A673 (cell line): Measurements from ENCODE around the gene TENM4. TPM values are rescaled to one million over a fixed set of nuclear protein-coding genes. Genes with fewer than 3 reads are reported as not detected.

ENCODE experiments used
- BruUV-seq: library from RNA; stranded (reverse); fragments of 400-500 nt; replicated peaks from 2 replicates; lab custom pipeline; 2021; lab: Mats Ljungman, UMichigan
- CTCF ChIA-PET: fragments of 300-600 bp; sonication (Branson Sonifier 250); formaldehyde crosslinking; loops from one replicate; lab custom pipeline; 2022; ENCODE audit warnings: antibody characterized with exemption; lab: Charles Lee
- POLR2A ChIA-PET: fragments of 300-600 bp; sonication (Branson Sonifier 250); formaldehyde crosslinking; loops from one replicate; lab custom pipeline; 2022; ENCODE audit warnings: antibody characterized with exemption; ENCODE audit not compliant: low non-redundant PET; lab: Charles Lee
- DNase-seq: peaks from one replicate; pipeline ENCODE4 v3.0.0-alpha.2; 2015; ENCODE audit warnings: low spot score
- H3K27ac ChIP-seq: fragments of 200-600 bp; sonication (generic); 2 replicates; pipeline ENCODE4 v1.5.1; 2016; ENCODE audit warnings: mixed run types, low read depth, mild to moderate bottlenecking, mixed read lengths, antibody characterized with exemption, low read length; ENCODE audit not compliant: poor library complexity, severe bottlenecking
- H3K27me3 ChIP-seq: fragments of 200-600 bp; sonication (generic); replicated peaks from 2 replicates; pipeline ENCODE4 v1.6.1; 2017; ENCODE audit warnings: mixed run types, low read depth, mild to moderate bottlenecking, mixed read lengths, antibody characterized with exemption, low read length; ENCODE audit not compliant: insufficient read depth, poor library complexity
- H3K36me3 ChIP-seq: fragments of 200-600 bp; sonication (generic); 2 replicates; pipeline ENCODE4 v1.6.1; 2016; ENCODE audit warnings: mixed run types, mild to moderate bottlenecking, mixed read lengths, antibody characterized with exemption, low read length; ENCODE audit not compliant: insufficient read depth, poor library complexity, severe bottlenecking
- H3K4me1 ChIP-seq: fragments of 200-600 bp; sonication (generic); 2 replicates; pipeline ENCODE4 v1.6.1; 2017; ENCODE audit warnings: mixed run types, mild to moderate bottlenecking, mixed read lengths, antibody characterized with exemption, low read length; ENCODE audit not compliant: insufficient read depth, poor library complexity, severe bottlenecking
- H3K4me3 ChIP-seq: fragments of 200-600 bp; sonication (generic); 2 replicates; pipeline ENCODE4 v1.5.1; 2016; ENCODE audit warnings: low read depth, mixed run types, mild to moderate bottlenecking, mixed read lengths, low read length; ENCODE audit not compliant: poor library complexity, severe bottlenecking
- H3K9me3 ChIP-seq: fragments of 200-600 bp; sonication (generic); 2 replicates; pipeline ENCODE4 v1.6.1; 2016; ENCODE audit warnings: mixed run types, low read depth, mild to moderate bottlenecking, mixed read lengths, antibody characterized with exemption, low read length; ENCODE audit not compliant: poor library complexity, severe bottlenecking
- EZH2 ChIP-seq: fragments of 200-600 bp; sonication (generic); IDR thresholded peaks from 2 replicates; pipeline ENCODE4 v1.6.1; 2017; ENCODE audit warnings: borderline replicate concordance, low read depth, mild to moderate bottlenecking, mixed read lengths, antibody characterized with exemption, low read length; ENCODE audit not compliant: poor library complexity, severe bottlenecking
- intact Hi-C: fragments of 100-400 bp; cut with micrococcal nuclease; formaldehyde crosslinking; loops from one replicate; pipeline ENCODE4 v1.10.0; 2022; ENCODE audit not compliant: unreplicated experiment
- total RNA-seq: library from RNA; stranded (reverse); gene quantifications from 2 replicates; pipeline ENCODE4 v1.2.3, GENCODE V29; 2021
- TF ChIP-seq, protein P1 (sequence below): fragments of 300-800, 200-600 bp; sonication (generic); conservative IDR thresholded peaks from 2 replicates; pipeline ENCODE4 v1.5.1; 2017; ENCODE audit warnings: low read depth, mild to moderate bottlenecking, antibody characterized with exemption, low read length, moderate library complexity, mixed read lengths

Gene TENM4
- total RNA-seq, 1 experiment from 2014 or later, result 0.11 TPM

DNA sequence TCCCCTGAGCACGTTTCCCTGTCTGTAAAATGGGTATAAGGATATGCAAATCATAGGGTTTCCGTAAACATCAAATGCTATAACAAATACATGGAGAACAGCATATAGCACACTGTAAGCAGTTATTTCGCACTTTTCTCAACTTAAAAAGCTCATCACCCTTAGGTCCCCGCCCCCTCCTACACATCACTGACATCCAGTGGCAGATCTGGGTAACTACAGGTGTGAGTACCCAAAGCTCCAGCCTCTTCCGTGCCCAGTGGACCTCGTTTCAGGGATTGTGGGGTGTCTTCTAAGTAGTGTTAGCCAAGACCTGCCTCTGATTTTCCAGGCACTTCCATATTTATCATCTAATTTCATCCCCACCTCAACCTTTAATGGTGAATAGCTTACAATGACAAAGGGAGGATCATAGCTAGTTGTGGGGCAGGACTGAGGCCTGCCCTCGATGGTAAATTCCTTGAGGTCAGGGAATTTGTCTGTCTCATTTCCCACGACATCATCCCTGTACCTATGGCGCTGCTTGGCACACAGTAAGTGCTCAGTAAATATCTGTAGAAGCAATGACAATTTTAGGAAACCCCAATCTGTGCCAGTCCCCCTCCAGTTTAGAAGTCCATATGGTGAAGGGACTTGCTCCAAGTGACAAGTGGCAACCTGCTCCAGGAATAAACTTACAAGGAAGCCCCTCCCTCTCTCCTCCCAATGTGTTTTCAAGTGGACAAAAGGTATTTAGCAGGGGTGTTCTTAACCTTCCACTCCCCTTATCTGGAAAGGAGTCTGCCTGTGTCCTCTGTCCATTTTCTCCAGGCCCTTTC, 340.5 kb downstream of the TENM4 start:
- TF ChIP-seq EZH2, result no peak
- TF ChIP-seq, protein P1, sequence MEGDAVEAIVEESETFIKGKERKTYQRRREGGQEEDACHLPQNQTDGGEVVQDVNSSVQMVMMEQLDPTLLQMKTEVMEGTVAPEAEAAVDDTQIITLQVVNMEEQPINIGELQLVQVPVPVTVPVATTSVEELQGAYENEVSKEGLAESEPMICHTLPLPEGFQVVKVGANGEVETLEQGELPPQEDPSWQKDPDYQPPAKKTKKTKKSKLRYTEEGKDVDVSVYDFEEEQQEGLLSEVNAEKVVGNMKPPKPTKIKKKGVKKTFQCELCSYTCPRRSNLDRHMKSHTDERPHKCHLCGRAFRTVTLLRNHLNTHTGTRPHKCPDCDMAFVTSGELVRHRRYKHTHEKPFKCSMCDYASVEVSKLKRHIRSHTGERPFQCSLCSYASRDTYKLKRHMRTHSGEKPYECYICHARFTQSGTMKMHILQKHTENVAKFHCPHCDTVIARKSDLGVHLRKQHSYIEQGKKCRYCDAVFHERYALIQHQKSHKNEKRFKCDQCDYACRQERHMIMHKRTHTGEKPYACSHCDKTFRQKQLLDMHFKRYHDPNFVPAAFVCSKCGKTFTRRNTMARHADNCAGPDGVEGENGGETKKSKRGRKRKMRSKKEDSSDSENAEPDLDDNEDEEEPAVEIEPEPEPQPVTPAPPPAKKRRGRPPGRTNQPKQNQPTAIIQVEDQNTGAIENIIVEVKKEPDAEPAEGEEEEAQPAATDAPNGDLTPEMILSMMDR, result peak; percentile 85
- ChIA-PET CTCF (interaction anchor here (0.6 to 1.5 kb wide), 10 partner anchors 13 to 455 kb away, joined by 3 to 35 read pairs (median 4); no protein-coding TSS in a partner anchor), POLR2A (no interaction called here)
- no peak overlapping the region for H3K4me3 ChIP-seq
- intact Hi-C loops, result loop anchor here (5.0 kb wide), 1 partner anchor 453 kb away; no protein-coding TSS in a partner anchor
- no peaks in the 10 kb centered on the region for H3K9me3 ChIP-seq
- peaks cover 3% of the 10 kb centered on the region for H3K27me3 ChIP-seq
- no peaks in the 10 kb centered on the region for H3K4me1 ChIP-seq
- DNase-seq, result peak; percentile 75
- H3K27ac ChIP-seq, result no peak overlapping the region
- BruUV-seq, result no TSS peak
- H3K36me3 ChIP-seq, result no peaks in the 10 kb centered on the region

DNA sequence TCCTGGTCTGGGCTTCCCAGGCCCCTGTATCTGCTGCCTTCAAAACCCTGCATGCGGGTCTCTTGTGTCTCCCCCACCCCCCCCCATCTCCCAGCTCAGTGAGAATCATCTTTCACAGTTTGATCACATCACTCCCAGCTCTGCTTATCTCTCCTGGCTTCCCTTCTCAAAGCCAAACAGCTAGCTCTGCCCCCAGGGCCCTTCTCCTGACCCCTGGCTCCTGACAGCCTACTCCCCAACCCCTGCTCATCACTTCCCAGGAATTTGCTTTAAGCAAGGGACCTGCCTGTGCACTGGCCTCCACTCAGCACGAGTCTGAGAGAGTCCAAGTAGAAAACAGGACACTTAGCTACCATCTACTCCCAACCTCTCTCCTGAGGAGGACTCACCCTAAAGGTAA, 342.7 kb downstream of the TENM4 start:
- peaks cover 3% of the 10 kb centered on the region for H3K27me3 ChIP-seq
- ChIA-PET CTCF (interaction anchor here (0.7 kb wide), 1 partner anchor 451 kb away, joined by 7 read pairs; no protein-coding TSS in a partner anchor), POLR2A (no interaction called here)
- no peak overlapping the region for H3K4me3 ChIP-seq
- intact Hi-C loops, result no loop called here
- H3K36me3 ChIP-seq, result no peaks in the 10 kb centered on the region
- BruUV-seq, result no TSS peak
- TF ChIP-seq, protein P1, result no peak
- TF ChIP-seq EZH2, result no peak
- DNase-seq, result no peak
- H3K27ac ChIP-seq, result no peak overlapping the region
- H3K4me1 ChIP-seq, result no peaks in the 10 kb centered on the region
- H3K9me3 ChIP-seq, result no peaks in the 10 kb centered on the region

DNA sequence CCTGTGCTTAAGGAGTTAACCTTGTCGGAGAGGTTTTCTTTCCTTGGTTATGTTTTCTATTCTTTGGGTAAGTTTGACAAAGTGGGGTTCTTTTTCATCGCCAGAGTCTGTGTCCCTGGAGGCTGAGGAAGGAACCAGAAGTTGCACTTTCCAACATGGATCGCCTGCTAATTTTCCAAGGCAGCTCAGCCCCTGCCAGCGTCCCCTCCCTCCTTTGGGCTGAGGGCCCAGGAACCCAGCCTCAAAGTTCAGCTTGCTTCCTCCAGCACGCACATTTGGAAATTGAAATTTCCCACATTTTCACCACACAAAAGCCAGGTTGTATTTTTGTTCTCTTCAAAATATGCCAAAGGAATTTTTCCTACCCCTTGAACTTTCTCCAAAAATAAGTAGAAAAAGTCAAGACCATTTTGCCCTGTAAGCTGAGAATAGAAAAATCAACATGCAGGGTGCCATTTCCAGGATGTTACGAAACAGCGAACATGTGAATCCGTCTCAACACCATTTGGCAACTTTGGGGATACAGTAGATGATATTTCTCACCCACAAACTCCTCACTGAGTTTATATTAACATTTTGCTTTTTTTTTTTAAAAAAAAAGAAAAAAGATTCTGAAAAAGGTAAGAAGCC, 343.5 kb downstream of the TENM4 start:
- Histone ChIP-seq H3K4me1 (no peaks in the 10 kb centered on the region), H3K27ac (no peak overlapping the region), H3K4me3 (no peak overlapping the region), H3K27me3 (peaks cover 2% of the 10 kb centered on the region), H3K36me3 (no peaks in the 10 kb centered on the region), H3K9me3 (no peaks in the 10 kb centered on the region)
- ChIA-PET CTCF (interaction anchor here (0.5 kb wide), 1 partner anchor 381 kb away, joined by 3 read pairs; no protein-coding TSS in a partner anchor), POLR2A (interaction anchor here (0.6 kb wide), 1 partner anchor 251 kb away, joined by 8 read pairs; no protein-coding TSS in a partner anchor)
- TF ChIP-seq, protein P1, result no peak
- no peak for TF ChIP-seq EZH2
- BruUV-seq, result no TSS peak
- intact Hi-C loops, result no loop called here
- DNase-seq, result no peak
